Thyroid gland (tissue), 4 donors: ENCODE data around the gene TMPRSS11B. TPM values are rescaled to one million over a fixed set of nuclear protein-coding genes. Genes with fewer than 3 reads are reported as not detected.
"Not testable (repeated sequence)": the region's sequence is repeated elsewhere in the genome, so short reads cannot be mapped to it uniquely, and the experiment has no call there.

Experiments
- DNase-seq, 2 donors: peaks; one replicate each; pipeline ENCODE4 v3.0.0-alpha.2; 2019
- H3K27ac ChIP-seq, 3 donors: fragments of 200-600 bp; sonication (generic); 1 replicate in 2 of 3; 2 replicates in 1 of 3; pipeline ENCODE4 v1.5.1; 2016 to 2019; ENCODE audit warnings: mild to moderate bottlenecking in 1 of 3, moderate library complexity in 1 of 3
- H3K27me3 ChIP-seq: fragments of 200-600 bp; sonication (generic); one replicate; pipeline ENCODE4 v1.5.1; 2019
- H3K36me3 ChIP-seq, 2 donors: fragments of 200-600 bp; sonication (generic); one replicate each; pipeline ENCODE4 v1.5.1; 2016 to 2019
- H3K4me1 ChIP-seq, 2 donors: fragments of 200-600 bp; sonication (generic); one replicate each; pipeline ENCODE4 v1.5.1; 2017 to 2019
- H3K4me3 ChIP-seq, 3 donors: fragments of 200-600 bp; sonication (generic); replicated peaks in 1 of 3; 1 replicate in 2 of 3; 2 replicates in 1 of 3; pipeline ENCODE4 v1.5.1; 2016; ENCODE audit warnings: mild to moderate bottlenecking in 1 of 3
- H3K9me3 ChIP-seq: fragments of 200-600 bp; sonication (generic); one replicate; pipeline ENCODE4 v1.5.1; 2017
- CTCF ChIP-seq, 6 experiments: fragments of 200-600 bp in 3 of 6; fragments of 450-650 bp in 3 of 6; sonication (generic) in 3 of 6; IDR thresholded peaks; one replicate each; pipeline ENCODE4 v1.5.1; 2016 to 2019; ENCODE audit warnings: antibody characterized with exemption in 6 of 6, mild to moderate bottlenecking in 2 of 6, inconsistent platforms in 1 of 6, moderate library complexity in 1 of 6
- POLR2A ChIP-seq, 2 donors: fragments of 450-650 bp; IDR thresholded peaks; one replicate each; pipeline ENCODE4 v1.6.1; 2017; ENCODE audit warnings: antibody characterized with exemption in 2 of 2, mild to moderate bottlenecking in 2 of 2, moderate library complexity in 1 of 2
- WGBS, 2 donors: methylation state at CpG; one replicate each; pipeline ENCODE4 v1.1.5; 2017; 5-methylcytosine and 5-hydroxymethylcytosine counted together
- intact Hi-C: fragments of 100-400 bp; cut with DNase I; formaldehyde crosslinking; loops from one replicate; pipeline ENCODE4 v1.15.1; 2023
- total RNA-seq, 4 donors: library from RNA; depleted of rRNA; stranded (reverse); fragments of >200 nt; gene quantifications; one replicate each; pipeline ENCODE4 v1.2.3, GENCODE V29; 2016

TMPRSS11B gene
- total RNA-seq, 4 donors from 2014 or later: not detected

- Histone ChIP-seq H3K4me1 (no peaks in the 10 kb centered on the region), H3K36me3 (no peaks in the 10 kb centered on the region), H3K9me3 (no peaks in the 10 kb centered on the region), H3K27ac (no peak overlapping the region), H3K4me3 (no peak overlapping the region), H3K27me3 (no peaks in the 10 kb centered on the region)
- intact Hi-C loops: no loop called here
- WGBS, 2 donors: 84 to 94% methylated on average over 2 of the region's 2 CpGs
- no peak for DNase-seq
- TF ChIP-seq POLR2A (IDR thresholded peaks at IDR 0.05) (no peak), CTCF (IDR thresholded peaks at IDR 0.05) (no peak)
These were observed 37.6 kb upstream of the TMPRSS11B start for GRCh38 chr4:68283095-68283494.

GRCh38 chr4:68281796-68282740 is 36.6 kb upstream of the TMPRSS11B start:
- H3K27me3 ChIP-seq, H3K4me1 ChIP-seq, intact Hi-C loops, DNase-seq, H3K4me3 ChIP-seq, H3K36me3 ChIP-seq, H3K9me3 ChIP-seq, H3K27ac ChIP-seq: not testable (repeated sequence)
- WGBS, 2 donors: 74 to 76% methylated on average over 10 of the region's 10 CpGs

GRCh38 chr4:68278029-68278428 is 32.5 kb upstream of the TMPRSS11B start:
- H3K36me3 ChIP-seq: no peaks in the 10 kb centered on the region
- H3K27ac ChIP-seq: no peak overlapping the region
- H3K4me1 ChIP-seq: no peaks in the 10 kb centered on the region
- no peak overlapping the region for H3K4me3 ChIP-seq
- intact Hi-C loops: no loop called here
- TF ChIP-seq CTCF (IDR thresholded peaks at IDR 0.05): no peak
- no peak for TF ChIP-seq POLR2A (IDR thresholded peaks at IDR 0.05)
- no peak for DNase-seq
- no peaks in the 10 kb centered on the region for H3K9me3 ChIP-seq
- no peaks in the 10 kb centered on the region for H3K27me3 ChIP-seq
- 74 to 75% methylated on average over 2 of the region's 2 CpGs for WGBS, 2 donors

- Histone ChIP-seq H3K9me3 (no peaks in the 10 kb centered on the region), H3K36me3 (no peaks in the 10 kb centered on the region), H3K27ac (no peak overlapping the region), H3K27me3 (no peaks in the 10 kb centered on the region), H3K4me3 (no peak overlapping the region), H3K4me1 (no peaks in the 10 kb centered on the region)
- intact Hi-C loops: no loop called here
- DNase-seq: no peak
- 45 to 67% methylated on average over 2 of the region's 2 CpGs for WGBS, 2 donors
- TF ChIP-seq POLR2A (IDR thresholded peaks at IDR 0.05) (no peak), CTCF (IDR thresholded peaks at IDR 0.05) (no peak)
These were observed 32.1 kb upstream of the TMPRSS11B start for GRCh38 chr4:68277627-68278026.

- H3K27me3 ChIP-seq: no peaks in the 10 kb centered on the region
- no peak overlapping the region for H3K27ac ChIP-seq
- DNase-seq: no peak
- no peaks in the 10 kb centered on the region for H3K36me3 ChIP-seq
- TF ChIP-seq CTCF (IDR thresholded peaks at IDR 0.05): no peak
- no peak for TF ChIP-seq POLR2A (IDR thresholded peaks at IDR 0.05)
- intact Hi-C loops: loop anchor here (5.0 kb wide), 1 partner anchor 104 kb away; no protein-coding TSS in a partner anchor
- no peaks in the 10 kb centered on the region for H3K9me3 ChIP-seq
- WGBS, 2 donors: 82 to 88% methylated on average over 2 of the region's 2 CpGs
- no peak overlapping the region for H3K4me3 ChIP-seq
- no peaks in the 10 kb centered on the region for H3K4me1 ChIP-seq
These were observed 27.4 kb upstream of the TMPRSS11B start for GRCh38 chr4:68272860-68273259.
